Calu3 (cell line): ENCODE results near the gene IRF2. TPM values are rescaled to one million over a fixed set of nuclear protein-coding genes. Genes with fewer than 3 reads are reported as not detected.

Source experiments
- BruUV-seq: library from RNA; stranded (reverse); fragments of 400-500 nt; replicated peaks from 2 replicates; lab custom pipeline; 2021; lab: Mats Ljungman, UMichigan
- CTCF ChIA-PET: fragments of 300-600 bp; sonication (Branson Sonifier 250); formaldehyde crosslinking; loops from one replicate; lab custom pipeline; 2022; ENCODE audit warnings: antibody characterized with exemption; lab: Charles Lee
- DNase-seq: peaks from one replicate; pipeline ENCODE4 v3.0.0; 2022
- H3K27ac Mint-ChIP-seq: one replicate; pipeline ENCODE4 v1.8.0; 2022; ENCODE audit warnings: mixed read lengths; ENCODE audit not compliant: unreplicated experiment
- H3K27me3 Mint-ChIP-seq: one replicate; pipeline ENCODE4 v1.8.0; 2022; ENCODE audit warnings: mixed read lengths; ENCODE audit not compliant: unreplicated experiment
- H3K36me3 Mint-ChIP-seq: one replicate; pipeline ENCODE4 v1.8.0; 2022; ENCODE audit warnings: mild to moderate bottlenecking, moderate library complexity, mixed read lengths; ENCODE audit not compliant: insufficient read depth, unreplicated experiment
- H3K4me1 Mint-ChIP-seq: one replicate; pipeline ENCODE4 v1.8.0; 2022; ENCODE audit warnings: mild to moderate bottlenecking, low read depth, mixed read lengths; ENCODE audit not compliant: unreplicated experiment
- H3K4me3 Mint-ChIP-seq: one replicate; pipeline ENCODE4 v1.8.0; 2022; ENCODE audit warnings: mild to moderate bottlenecking, low read depth, moderate library complexity, mixed read lengths; ENCODE audit not compliant: unreplicated experiment
- H3K9me3 Mint-ChIP-seq: one replicate; pipeline ENCODE4 v1.8.0; 2022; ENCODE audit warnings: low read depth, mixed read lengths; ENCODE audit not compliant: unreplicated experiment
- intact Hi-C: fragments of 100-400 bp; cut with micrococcal nuclease; formaldehyde crosslinking; loops from one replicate; pipeline ENCODE4 v1.10.0; 2022; ENCODE audit not compliant: unreplicated experiment
- total RNA-seq: library from RNA; stranded (reverse); gene quantifications from 2 replicates; pipeline ENCODE4 v1.2.3, GENCODE V29; 2022
- TF ChIP-seq, protein P1 (sequence below): fragments of 200-600 bp; IDR thresholded peaks from one replicate; pipeline ENCODE4 v1.8.0; 2022; ENCODE audit warnings: antibody characterized with exemption; ENCODE audit not compliant: unreplicated experiment

Gene IRF2
- total RNA-seq, 1 experiment from 2014 or later, result 27.3 TPM

DNA sequence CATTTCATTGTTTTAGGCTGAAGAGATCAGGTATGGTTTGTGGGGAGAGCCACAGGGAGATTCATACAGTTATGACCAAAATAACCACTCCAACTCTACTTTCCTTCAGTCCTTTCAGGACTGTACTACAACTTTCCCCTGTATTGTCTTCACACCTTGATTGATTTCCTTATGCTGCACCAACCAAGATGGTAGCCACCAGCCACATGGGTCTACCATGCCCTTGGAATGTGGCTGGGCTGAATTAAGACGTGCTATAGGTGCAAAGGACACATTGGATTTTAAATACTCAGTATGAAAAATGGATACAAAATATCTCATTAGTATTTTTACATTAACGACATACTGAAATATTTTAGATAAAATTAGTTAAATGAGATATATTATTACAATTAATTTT lies 11.2 kb downstream of the IRF2 start:
- no peak for DNase-seq
- peaks cover under 1% of the 10 kb centered on the region for H3K36me3 Mint-ChIP-seq
- no TSS peak for BruUV-seq
- TF ChIP-seq, protein P1, sequence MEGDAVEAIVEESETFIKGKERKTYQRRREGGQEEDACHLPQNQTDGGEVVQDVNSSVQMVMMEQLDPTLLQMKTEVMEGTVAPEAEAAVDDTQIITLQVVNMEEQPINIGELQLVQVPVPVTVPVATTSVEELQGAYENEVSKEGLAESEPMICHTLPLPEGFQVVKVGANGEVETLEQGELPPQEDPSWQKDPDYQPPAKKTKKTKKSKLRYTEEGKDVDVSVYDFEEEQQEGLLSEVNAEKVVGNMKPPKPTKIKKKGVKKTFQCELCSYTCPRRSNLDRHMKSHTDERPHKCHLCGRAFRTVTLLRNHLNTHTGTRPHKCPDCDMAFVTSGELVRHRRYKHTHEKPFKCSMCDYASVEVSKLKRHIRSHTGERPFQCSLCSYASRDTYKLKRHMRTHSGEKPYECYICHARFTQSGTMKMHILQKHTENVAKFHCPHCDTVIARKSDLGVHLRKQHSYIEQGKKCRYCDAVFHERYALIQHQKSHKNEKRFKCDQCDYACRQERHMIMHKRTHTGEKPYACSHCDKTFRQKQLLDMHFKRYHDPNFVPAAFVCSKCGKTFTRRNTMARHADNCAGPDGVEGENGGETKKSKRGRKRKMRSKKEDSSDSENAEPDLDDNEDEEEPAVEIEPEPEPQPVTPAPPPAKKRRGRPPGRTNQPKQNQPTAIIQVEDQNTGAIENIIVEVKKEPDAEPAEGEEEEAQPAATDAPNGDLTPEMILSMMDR, result no peak
- no peak overlapping the region for H3K27ac Mint-ChIP-seq
- no peaks in the 10 kb centered on the region for H3K9me3 Mint-ChIP-seq
- intact Hi-C loops, result no loop called here
- no peak overlapping the region for H3K4me3 Mint-ChIP-seq
- no peaks in the 10 kb centered on the region for H3K27me3 Mint-ChIP-seq
- H3K4me1 Mint-ChIP-seq, result no peaks in the 10 kb centered on the region
- CTCF ChIA-PET, result no interaction called here

DNA sequence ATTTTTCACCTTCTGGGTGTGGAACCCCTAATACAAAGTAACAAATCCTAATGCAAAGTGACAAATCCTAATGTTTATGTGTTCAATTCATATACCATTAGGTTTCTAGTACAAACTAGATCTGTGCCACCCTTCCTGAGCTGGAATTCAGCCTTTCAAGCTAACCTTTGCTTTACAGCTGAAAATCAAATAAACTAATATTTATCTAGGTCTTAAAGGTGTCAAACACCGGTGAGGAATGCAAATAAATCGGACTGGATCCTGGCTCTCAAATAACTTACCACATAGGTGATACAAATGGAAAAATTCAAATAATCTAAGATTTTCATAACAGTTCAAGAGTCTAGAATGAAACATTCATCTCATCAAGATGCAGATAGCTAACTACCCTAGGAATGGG lies 11.6 kb downstream of the IRF2 start:
- CTCF ChIA-PET, result no interaction called here
- TF ChIP-seq, protein P1, result no peak
- H3K36me3 Mint-ChIP-seq, result no peaks in the 10 kb centered on the region
- H3K27ac Mint-ChIP-seq, result no peak overlapping the region
- BruUV-seq, result no TSS peak
- intact Hi-C loops, result no loop called here
- no peak for DNase-seq
- no peak overlapping the region for H3K4me3 Mint-ChIP-seq
- H3K9me3 Mint-ChIP-seq, result no peaks in the 10 kb centered on the region
- H3K4me1 Mint-ChIP-seq, result no peaks in the 10 kb centered on the region
- H3K27me3 Mint-ChIP-seq, result no peaks in the 10 kb centered on the region

DNA sequence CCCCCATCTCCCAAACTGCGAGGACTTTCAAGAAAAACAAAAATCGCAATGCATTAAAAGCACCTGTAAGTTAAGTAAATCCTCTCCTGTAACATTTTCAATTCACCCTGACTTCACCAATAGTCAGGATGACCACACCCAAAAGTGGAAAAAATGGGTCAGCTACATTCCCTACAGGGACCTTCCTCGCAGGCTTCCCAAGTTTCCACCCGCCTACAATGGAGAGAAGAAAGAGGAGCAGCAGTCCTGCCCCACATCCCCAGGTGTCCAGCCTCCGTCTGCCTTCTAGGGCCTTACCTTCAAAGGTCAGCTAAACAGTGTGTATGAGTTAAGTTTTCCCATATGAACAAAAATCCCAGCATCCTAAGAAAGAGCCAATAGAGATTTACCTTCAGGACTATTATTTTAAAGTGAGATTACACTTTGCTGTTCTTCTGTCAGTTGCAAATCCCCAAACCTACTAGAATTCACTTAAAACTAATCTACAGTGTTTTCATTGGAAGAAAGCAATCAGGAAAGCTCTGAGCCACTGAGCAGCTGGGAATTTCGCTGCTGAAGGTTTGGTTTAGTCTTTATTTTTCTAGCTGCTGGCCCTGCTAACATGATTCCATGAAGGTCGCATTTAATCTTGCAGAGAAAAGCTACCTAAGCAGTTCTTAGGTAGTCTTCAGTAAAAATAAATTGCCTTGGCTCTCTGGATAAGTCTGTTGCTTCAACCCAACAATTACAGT lies 12.5 kb downstream of the IRF2 start:
- Mint-ChIP-seq H3K9me3 (no peaks in the 10 kb centered on the region), H3K36me3 (no peaks in the 10 kb centered on the region), H3K27me3 (no peaks in the 10 kb centered on the region), H3K27ac (no peak overlapping the region), H3K4me1 (no peaks in the 10 kb centered on the region), H3K4me3 (no peak overlapping the region)
- BruUV-seq, result no TSS peak
- DNase-seq, result no peak
- CTCF ChIA-PET, result no interaction called here
- TF ChIP-seq, protein P1, result no peak
- intact Hi-C loops, result no loop called here

DNA sequence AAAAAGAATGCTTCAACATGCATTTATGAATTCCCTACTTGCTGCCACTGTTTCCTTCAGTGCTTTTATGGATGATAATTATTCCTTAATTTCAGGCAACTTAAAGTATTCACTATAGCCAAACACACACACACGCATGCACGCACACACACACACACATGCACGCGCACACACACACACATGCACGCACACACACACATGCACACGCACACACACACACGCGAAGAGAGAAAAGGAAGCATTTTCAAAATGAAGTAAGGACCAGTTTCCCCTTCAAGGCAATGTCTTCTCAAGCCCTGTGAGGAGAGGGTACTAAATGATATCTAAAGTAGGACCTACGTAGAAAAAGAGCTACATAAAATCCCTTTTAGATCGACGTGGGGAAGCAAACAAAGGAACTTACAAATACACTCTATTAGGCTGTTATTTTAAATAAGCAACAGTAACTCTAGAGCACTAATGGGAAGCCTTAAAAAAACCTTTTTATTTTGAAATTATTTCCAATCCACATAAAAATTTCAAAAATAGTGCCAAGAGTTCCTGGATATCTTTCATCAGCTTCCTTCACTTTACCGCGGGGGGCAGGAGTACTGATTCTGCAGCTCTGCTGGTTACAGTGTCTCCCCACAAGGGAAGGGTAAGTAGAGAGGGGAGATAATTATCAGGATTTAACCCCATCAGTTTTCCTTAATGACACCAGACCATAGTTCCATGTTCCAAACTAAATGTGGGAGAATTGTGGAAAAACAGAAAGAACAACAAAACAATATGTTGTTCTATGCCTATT lies 13.7 kb downstream of the IRF2 start:
- CTCF ChIA-PET, result no interaction called here
- H3K9me3 Mint-ChIP-seq, result no peaks in the 10 kb centered on the region

More for the DNA sequence above, 13.7 kb downstream of the IRF2 start:
- H3K27me3 Mint-ChIP-seq, result no peaks in the 10 kb centered on the region
- BruUV-seq, result no TSS peak
- DNase-seq, result no peak
- no peaks in the 10 kb centered on the region for H3K4me1 Mint-ChIP-seq
- intact Hi-C loops, result no loop called here
- TF ChIP-seq, protein P1, result no peak
- H3K36me3 Mint-ChIP-seq, result no peaks in the 10 kb centered on the region
- H3K27ac Mint-ChIP-seq, result no peak overlapping the region
- no peak overlapping the region for H3K4me3 Mint-ChIP-seq
